Skin epidermis (tissue), 12 donors: Measurements from ENCODE around the gene BCL11A.

ENCODE experiments used
- H3K27ac ChIP-seq, 21 experiments: fragments of 200-600 bp; sonication (generic) in 11 of 21; one replicate each; pipeline ENCODE4 v1.5.0; 2020; ENCODE audit warnings: mild to moderate bottlenecking in 3 of 21, inconsistent platforms in 2 of 21, moderate library complexity in 2 of 21
- H3K4me3 ChIP-seq, 7 experiments: fragments of 200-600 bp; sonication (generic) in 2 of 7; one replicate each; pipeline ENCODE4 v1.5.0; 2020; ENCODE audit warnings: inconsistent platforms in 2 of 7, mild to moderate bottlenecking in 2 of 7, moderate library complexity in 1 of 7

Gene BCL11A

GRCh38 chr2:60560734-60561644, 7.5 kb upstream of the BCL11A start:
- Histone ChIP-seq H3K4me3 (no peak overlapping the region), H3K27ac (no peak overlapping the region)

- H3K4me3 ChIP-seq = no peak overlapping the region
- no peak overlapping the region for H3K27ac ChIP-seq
Observed at GRCh38 chr2:60559880-60560279, 6.4 kb upstream of the BCL11A start.

- no peak overlapping the region for H3K27ac ChIP-seq
Observed at GRCh38 chr2:60558536-60558935, 5.1 kb upstream of the BCL11A start.

GRCh38 chr2:60557486-60557864, 4.0 kb upstream of the BCL11A start:
- Histone ChIP-seq H3K4me3 (peak overlapping the region in 3 of 7 experiments; percentile 12 to 83 (median 27)), H3K27ac (peak overlapping the region in 3 of 21 experiments; percentile 16 to 93 (median 47))

More at GRCh38 chr2:60558536-60558935, 5.1 kb upstream of the BCL11A start:
- no peak overlapping the region for H3K4me3 ChIP-seq

DNA sequence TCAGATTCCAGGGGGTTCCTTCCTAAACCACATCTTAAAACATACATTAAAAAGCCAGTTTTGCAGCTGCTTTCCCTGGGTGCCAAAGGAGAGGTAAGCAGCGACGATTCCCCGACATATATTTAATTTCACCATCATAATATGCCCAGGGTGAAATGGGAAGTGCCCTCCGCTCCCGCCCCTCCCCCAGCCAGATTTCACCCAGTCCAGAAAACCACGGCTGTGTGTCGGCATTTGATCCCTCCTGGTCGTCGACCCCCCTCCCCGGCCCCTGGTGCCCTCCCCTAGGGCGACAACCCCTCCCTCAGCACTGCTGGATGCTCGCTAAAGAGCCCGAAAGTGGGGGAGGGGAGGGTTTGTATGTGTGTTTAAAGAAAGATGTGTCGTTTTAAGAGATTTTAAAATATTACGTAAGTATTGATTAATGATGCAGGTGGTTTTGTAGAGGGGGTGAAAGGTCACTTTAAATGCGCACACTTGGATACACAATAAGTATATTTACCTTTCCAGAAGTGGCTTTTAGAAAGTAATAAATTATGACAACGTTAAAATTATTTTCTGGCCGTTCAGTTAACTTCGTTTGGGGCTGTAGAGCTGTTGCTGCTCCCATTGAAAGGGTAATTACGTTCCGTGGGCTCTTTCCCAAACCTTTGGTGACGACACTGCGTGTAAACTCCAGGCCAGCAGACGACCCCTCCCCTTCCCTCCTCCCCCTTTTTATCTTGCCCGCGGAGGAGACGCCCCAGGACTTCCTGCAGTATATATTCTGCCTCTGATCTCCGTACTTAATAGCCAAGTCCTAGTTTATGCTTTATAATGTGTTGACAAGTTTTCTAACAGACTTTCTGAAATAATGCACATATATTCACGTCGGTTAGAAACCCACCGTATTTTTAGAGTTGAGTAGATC, 3.4 kb upstream of the BCL11A start:
- peak overlapping the region in 5 of 7 experiments; percentile 10 to 83 (median 16) for H3K4me3 ChIP-seq
- peak overlapping the region in 8 of 21 experiments; percentile 8 to 93 (median 33) for H3K27ac ChIP-seq

- peak overlapping the region in 6 of 7 experiments; percentile 10 to 83 (median 38) for H3K4me3 ChIP-seq
- peak overlapping the region in 10 of 21 experiments; percentile 8 to 96 (median 91) for H3K27ac ChIP-seq
Observed at GRCh38 chr2:60556175-60556574, 2.7 kb upstream of the BCL11A start.

- H3K4me3 ChIP-seq = peak overlapping the region; percentile 44 to 83 (median 60)
- peak overlapping the region in 14 of 21 experiments; percentile 19 to 96 (median 88) for H3K27ac ChIP-seq
Observed at GRCh38 chr2:60555783-60556139, 2.3 kb upstream of the BCL11A start.

DNA sequence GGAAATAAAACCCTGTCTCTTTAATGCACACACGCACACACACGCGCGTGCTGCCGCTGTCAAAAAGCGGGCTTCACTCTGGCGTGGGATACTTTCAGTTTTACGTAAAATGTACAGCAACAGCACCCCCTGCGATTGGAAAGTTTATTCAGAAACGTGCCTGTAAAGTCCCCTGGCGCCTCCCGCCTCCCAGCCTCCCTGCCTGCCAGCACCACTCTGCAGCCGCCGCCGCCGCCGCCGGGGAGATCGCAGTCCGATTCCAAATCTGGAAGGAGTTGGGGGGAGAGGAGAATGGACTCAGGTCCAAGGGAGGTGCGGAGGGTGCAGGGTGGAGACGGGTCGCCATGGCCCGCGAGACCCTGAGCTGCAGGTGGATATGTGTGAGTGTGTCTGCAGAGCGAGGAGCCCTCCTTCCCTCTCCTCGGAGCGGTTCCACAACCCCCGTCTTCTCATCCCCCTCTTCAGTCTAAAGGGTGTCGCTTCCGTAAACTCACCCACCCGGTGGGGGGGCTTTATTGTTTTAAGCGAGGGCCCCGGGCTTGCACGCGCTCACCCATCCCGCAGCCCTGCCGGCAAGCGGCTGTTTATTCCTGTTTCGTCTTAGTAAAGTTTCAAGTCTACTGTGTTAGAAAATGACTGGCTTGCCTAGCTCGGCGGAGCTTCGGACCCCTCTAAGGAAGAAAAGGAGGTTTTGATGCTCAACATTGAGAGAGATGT, 1.8 kb upstream of the BCL11A start:
- H3K4me3 ChIP-seq = peak overlapping the region; percentile 44 to 83 (median 60)
- peak overlapping the region in 18 of 21 experiments; percentile 68 to 96 (median 86) for H3K27ac ChIP-seq

DNA sequence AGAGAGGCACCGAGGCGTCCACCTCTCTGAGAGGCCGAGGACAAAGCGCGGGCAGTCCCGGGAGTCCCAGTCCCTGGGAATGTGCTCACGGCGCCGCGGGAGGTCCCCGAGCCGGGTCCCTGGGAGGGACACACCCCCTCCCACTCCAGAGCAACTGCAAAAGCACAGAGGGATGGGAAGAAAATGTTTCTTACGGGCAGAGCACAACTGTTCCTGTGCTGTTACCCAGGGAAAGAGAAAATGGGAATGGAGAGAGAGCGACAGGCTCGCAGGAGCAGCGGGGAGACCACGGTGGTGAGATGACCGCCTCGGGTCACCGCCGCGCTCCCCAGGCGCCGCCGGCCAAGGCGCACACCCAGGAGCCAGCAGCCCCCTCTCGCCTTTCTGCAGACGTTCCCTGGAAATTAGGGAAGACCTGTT, 1.2 kb upstream of the BCL11A start:
- peak overlapping the region in 20 of 21 experiments; percentile 50 to 96 (median 85) for H3K27ac ChIP-seq
- H3K4me3 ChIP-seq = peak overlapping the region; percentile 44 to 83 (median 60)

- Histone ChIP-seq H3K27ac (peak overlapping the region in 20 of 21 experiments; percentile 50 to 96 (median 85)), H3K4me3 (peak overlapping the region; percentile 44 to 83 (median 60))
Observed at GRCh38 chr2:60554074-60554645, 706 bp upstream of the BCL11A start.

GRCh38 chr2:60552851-60553494, 481 bp downstream of the BCL11A start:
- Histone ChIP-seq H3K4me3 (peak overlapping the region; percentile 44 to 83 (median 60)), H3K27ac (peak overlapping the region in 20 of 21 experiments; percentile 65 to 96 (median 84))

GRCh38 chr2:60552078-60552850, 1.2 kb downstream of the BCL11A start:
- H3K27ac ChIP-seq = peak overlapping the region in 20 of 21 experiments; percentile 65 to 96 (median 84)
- H3K4me3 ChIP-seq = peak overlapping the region; percentile 44 to 83 (median 60)

- peak overlapping the region in 20 of 21 experiments; percentile 68 to 96 (median 86) for H3K27ac ChIP-seq
- H3K4me3 ChIP-seq = peak overlapping the region; percentile 44 to 83 (median 61)
Observed at GRCh38 chr2:60551240-60552077, 2.0 kb downstream of the BCL11A start.

GRCh38 chr2:60550984-60551239, 2.5 kb downstream of the BCL11A start:
- peak overlapping the region in 20 of 21 experiments; percentile 68 to 96 (median 86) for H3K27ac ChIP-seq

DNA sequence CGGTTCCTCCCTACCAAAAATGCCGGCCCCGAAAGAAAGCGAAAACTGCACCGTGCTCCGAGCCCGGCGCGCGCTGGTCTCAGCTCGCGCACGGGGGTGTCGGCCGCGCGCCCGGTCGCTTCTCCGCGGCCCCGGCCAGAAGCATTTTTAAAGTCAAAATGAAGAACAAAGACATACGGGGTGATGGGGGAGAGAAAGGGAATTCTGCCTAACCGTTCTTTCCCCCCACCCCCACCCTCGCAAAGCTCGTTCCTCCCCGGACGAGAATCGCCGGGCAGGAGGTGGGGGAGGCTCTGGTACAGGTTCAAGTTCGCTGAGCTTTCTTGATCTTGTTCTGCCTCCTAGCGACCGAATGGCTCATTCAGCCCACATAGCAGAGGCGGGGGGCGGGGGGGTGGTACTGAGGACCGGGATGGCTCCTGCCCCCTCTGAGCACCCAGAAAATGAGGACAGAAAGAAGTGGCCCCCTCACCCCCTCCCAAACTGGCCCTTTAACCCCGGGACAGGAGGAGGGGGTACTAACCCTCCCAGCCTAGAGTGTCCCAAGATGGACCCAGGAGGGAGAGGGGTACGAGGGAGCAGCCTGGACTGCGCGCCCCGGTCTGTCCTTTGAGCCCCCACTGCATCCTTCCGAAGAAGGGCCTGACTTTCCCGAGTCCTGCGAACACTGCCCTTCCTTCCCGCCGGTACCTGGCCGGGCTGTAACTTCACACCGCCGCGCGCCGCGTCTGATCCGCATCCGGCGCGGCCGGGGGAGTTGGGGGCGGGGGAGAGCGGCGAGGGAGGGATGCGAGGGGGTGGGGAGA, 3.1 kb downstream of the BCL11A start:
- peak overlapping the region in 20 of 21 experiments; percentile 68 to 96 (median 86) for H3K27ac ChIP-seq
- H3K4me3 ChIP-seq = peak overlapping the region; percentile 44 to 83 (median 61)

More at GRCh38 chr2:60550984-60551239, 2.5 kb downstream of the BCL11A start:
- peak overlapping the region; percentile 44 to 83 (median 61) for H3K4me3 ChIP-seq

- peak overlapping the region; percentile 44 to 83 (median 61) for H3K4me3 ChIP-seq
- peak overlapping the region in 20 of 21 experiments; percentile 68 to 96 (median 86) for H3K27ac ChIP-seq
Observed at GRCh38 chr2:60549928-60550177, 3.6 kb downstream of the BCL11A start.
